CMK (cell line): ENCODE measurements around the gene TRAF2.

Experiments
- DNase-seq: peaks from one replicate; pipeline ENCODE4 v3.0.0-alpha.2; 2010; ENCODE audit warnings: low read depth

TRAF2 gene

DNA sequence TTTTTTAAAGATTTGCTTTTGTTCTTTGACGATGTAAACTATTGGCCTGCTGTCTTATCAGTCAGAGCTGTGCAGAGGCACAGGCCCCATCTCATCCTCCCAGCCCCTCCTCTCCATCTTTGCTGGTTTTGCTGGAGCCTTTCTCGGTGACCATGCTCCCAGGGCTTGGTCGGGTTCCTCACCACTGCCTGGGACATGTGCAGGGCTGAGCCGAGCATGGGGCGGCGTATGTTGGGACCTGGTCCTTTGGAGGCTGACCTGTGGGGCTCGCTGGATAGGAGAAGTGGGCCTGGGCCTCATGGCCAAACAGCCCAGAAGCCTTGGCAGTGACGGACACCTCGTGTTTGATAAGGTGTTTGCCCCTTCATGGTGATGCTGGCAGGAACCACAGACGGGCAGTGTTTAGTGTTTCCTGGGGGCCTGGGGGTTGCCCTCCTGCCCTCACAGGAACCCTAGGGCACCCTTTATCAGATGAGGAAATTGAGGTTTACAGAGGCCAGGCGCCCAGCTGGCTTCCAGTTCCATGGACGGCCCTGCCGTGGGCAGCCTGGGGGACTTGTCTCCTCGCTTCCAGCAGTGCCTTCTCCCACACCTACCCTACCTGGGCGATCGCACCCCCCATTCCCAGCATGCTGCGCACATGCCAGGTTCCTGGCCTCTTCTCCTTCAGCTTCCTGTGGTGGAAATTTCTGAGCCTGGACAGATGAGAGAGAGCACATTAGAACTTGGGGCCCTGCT lies 27.6 kb downstream of the TRAF2 start:
- no peak for DNase-seq

DNA sequence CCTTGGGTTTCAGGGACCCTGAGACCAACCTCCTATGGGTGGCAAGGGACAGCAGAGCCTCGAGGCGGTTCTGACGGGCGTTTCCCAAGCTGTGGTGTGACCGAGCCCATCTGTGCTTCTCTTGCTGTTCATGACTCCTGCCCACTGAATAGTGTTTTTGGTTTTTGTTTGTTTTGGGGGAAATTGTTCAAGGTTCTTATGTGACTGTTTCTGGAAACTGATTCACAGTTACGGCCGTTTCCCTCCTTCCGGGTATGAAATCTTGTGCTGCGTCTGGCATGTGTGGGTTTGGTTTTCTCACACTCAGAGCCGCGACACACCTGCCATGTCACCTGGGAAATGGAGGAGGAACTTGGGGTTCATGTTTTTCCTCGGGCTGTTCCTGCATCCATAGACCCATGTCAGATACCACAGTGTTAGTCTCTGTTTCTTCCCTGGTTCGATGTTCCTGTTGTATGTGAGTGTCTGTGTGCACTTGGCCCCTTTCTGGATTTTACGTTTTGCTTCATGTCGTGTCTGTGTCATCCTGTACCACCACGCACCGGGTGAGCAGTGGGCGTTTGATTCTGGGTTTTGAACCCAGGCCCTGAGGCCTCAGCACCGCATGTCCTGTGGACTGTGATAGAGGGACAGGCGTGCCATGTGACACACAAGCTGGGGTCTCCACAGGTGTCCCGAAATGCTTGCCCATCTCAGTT lies 29.5 kb downstream of the TRAF2 start:
- no peak for DNase-seq

DNA sequence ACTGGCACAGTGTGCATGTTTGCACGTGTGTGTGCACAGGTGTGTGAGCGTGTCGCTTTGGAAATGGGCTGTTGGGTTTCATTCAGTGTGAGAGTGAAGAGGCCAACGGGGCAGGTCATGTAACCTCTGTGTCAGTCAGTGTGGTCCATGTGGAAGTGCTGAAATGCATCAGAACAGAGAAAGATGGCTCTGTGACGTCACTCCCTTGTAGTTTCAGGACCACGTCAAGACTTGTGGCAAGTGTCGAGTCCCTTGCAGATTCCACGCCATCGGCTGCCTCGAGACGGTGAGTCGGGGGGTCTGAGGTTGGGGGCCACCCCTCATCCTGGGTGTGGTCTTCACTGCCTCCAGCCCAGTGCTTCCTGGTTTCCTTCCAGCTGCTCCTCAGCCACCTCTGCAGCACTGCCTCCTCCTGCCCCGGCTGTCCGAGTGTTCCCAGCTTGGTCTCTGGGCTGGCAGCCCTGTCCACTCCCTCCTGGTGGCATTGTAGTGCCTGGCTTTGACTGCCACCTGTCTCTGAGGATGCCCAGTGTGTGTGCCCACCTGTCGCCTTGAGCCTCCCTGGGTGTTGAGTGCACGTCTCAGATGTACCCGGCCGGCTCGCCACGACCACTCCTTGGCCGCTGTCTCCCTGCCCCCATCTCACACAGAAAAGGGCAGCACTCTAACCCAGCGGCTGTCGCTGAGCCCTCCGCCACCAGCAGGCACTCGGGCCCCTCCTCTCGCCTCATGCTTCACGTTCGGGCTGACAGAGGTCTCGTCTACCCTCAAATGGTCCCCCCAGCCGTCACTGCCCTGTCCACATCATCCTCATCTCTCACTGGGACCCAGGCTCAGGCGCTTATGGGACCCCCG lies 30.2 kb downstream of the TRAF2 start:
- no peak for DNase-seq

DNA sequence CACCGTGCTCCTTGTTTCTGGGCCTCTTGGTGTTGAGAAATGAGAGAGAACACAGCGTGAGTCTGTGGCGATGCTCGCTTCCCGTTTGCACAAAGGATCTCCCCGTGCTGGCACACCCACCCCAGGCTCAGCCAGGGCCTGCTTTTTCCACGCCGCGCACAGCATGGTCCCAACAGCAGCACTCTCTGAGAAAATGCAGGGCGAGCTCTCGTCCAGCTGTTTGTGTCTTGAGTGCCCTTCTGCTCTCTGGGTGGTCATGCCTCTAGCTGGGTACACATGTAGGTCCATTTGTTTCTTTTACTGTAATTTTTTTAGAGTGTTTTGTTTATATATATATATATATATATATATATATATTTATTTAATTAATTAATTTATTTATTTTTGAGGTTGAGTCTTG lies 31.6 kb downstream of the TRAF2 start:
- no peak for DNase-seq

DNA sequence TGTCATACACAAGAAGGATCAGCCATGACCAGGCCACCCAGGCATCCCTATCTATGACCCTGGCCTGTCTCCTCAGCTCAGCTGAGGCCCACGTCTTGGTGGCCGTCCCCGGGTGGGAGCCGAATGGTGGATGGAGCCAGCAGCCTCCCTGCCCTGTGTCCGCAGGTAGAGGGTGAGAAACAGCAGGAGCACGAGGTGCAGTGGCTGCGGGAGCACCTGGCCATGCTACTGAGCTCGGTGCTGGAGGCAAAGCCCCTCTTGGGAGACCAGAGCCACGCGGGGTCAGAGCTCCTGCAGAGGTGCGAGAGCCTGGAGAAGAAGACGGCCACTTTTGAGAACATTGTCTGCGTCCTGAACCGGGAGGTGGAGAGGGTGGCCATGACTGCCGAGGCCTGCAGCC lies 33.8 kb downstream of the TRAF2 start:
- no peak for DNase-seq

DNA sequence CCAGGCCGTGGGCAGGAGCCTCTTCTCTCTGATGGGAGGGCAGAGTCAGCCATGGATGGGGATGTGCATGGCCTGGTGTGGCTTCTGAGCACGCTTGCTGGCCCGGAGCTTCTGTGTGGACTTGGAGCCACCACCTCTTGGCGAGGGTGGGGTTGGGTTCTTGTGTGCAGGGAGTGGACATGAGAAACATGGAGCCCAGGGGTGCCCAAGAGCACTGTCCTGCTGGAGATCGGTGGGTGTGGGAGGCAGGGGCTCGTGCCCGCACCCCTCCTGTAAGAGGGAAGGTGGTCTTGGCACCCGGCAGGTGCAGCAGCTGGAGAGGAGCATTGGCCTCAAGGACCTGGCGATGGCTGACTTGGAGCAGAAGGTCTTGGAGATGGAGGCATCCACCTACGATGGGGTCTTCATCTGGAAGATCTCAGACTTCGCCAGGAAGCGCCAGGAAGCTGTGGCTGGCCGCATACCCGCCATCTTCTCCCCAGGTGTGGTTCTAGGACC lies 34.5 kb downstream of the TRAF2 start:
- DNase-seq: no peak

DNA sequence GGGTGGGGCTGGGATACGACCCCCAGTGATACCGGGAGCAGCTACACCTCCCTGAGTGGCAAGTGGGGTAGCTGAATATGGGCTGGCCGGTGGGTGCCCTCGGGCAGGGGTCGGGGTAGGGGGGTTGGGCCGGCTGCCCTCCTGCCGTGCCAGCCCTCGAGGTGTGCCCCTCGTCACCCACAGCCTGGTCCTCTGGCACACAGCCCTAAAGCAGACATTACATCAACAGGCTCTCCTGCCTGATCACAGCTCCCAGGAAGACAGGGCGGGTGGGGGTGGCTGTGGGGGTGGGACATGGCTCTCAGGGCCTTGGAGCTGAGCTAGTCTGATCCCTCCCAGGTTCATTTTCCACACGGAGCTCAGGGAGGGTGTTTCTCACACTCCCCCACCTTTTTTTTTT lies 35.0 kb downstream of the TRAF2 start:
- no peak for DNase-seq

DNA sequence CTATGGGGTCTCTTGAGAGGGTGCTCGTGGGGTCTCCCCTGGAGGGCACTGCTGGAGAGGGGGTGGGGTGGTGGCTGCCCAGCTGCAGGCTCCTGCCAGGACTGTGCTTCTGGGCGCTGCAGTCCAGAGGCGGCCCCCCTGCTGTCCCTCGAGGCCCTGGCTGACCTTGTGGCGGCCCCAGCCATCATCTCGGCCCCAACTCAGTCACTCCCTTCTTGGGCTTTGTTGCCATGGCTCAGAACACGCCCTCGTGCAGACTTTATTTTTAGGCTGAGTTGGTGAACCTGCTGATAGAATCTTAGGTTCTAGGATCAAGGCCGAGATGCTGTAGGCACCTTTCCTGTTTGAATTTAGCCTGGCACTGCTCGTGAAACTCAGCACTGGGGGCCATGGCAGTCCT lies 35.4 kb downstream of the TRAF2 start:
- no peak for DNase-seq

DNA sequence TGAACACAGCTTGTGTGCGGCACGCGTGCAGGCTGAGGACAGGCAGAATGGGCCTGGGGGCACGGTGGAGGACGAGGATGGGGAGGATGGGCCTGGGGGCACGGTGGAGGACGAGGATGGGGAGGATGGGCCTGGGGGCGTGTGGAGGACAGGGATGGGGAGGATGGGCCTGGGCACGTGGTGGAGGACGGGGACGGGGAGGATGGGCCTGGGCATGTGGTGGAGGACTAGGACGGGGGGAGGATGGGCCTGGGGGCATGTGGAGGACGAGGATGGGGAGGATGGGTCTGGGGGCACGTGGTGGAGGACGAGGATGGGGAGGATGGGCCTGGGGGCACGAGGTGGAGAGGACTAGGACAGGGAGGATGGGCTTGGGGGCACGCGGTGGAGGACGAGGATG lies 36.2 kb downstream of the TRAF2 start:
- DNase-seq: no peak

DNA sequence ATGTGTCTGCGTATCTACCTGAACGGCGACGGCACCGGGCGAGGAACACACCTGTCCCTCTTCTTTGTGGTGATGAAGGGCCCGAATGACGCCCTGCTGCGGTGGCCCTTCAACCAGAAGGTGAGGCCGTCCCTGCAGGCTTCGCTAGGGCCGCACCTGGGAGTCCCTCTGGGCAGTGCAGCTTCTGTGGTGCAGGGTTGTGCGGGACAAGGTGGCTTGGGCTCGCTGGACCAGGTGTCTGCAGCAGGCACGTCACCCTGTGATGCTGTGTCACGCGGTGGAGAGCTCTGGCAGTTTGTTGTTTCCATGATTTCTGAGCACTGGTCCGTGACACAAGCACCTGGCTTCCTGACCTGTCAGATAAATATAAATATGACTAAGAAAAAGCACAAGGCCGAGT lies 37.6 kb downstream of the TRAF2 start:
- DNase-seq: no peak

DNA sequence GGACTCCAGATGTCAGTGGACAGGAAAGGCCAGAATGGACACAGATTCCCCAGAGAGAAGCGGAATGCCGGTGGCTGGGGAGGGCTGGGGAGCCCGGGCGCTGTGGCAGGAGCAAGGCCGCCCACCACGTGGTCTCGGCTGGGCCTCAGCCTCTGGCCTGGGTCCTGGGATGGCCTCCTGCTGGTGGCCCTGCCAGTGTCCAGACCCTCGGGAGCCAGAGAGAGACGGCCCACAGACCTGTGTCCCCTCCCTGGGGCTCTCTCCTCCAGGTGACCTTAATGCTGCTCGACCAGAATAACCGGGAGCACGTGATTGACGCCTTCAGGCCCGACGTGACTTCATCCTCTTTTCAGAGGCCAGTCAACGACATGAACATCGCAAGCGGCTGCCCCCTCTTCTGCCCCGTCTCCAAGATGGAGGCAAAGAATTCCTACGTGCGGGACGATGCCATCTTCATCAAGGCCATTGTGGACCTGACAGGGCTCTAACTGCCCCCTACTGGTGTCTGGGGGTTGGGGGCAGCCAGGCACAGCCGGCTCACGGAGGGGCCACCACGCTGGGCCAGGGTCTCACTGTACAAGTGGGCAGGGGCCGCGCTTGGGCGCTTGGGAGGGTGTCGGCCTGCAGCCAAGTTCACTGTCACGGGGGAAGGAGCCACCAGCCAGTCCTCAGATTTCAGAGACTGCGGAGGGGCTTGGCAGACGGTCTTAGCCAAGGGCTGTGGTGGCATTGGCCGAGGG lies 39.3 kb downstream of the TRAF2 start:
- no peak for DNase-seq

DNA sequence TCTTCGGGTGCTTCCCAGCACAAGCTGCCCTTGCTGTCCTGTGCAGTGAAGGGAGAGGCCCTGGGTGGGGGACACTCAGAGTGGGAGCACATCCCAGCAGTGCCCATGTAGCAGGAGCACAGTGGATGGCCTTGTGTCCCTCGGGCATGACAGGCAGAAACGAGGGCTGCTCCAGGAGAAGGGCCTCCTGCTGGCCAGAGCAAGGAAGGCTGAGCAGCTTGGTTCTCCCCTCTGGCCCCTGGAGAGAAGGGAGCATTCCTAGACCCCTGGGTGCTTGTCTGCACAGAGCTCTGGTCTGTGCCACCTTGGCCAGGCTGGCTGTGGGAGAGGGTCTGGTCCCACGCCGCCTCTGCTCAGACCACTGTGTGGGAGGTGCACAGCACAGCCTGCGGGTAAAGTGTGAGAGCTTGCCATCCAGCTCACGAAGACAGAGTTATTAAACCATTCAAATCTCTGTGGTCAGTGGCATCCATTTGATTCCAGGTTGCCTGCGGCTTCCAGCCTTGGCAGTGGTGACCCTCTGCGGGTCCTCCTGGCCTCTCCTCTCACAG lies 39.9 kb downstream of the TRAF2 start:
- DNase-seq: no peak

DNA sequence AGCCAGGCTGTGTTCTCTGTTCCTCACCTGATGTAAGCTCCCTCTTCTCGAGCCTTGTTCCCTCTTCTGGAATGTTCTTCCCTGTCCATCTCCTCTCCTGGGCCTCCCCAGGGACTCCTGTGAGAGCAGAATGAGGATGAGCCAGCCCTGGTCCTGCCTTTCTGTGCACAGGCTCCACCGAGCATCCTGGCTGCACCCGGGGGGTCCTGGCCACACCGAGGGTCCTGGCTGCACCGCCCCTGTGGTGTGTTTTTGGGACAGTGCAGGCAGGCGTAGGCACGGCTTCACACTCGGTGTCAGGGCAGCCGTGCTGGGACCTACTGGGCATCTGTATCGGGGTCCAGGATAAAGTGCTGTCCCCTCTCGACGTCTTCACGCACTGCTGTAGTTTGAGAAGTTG lies 40.4 kb downstream of the TRAF2 start:
- DNase-seq: no peak

DNA sequence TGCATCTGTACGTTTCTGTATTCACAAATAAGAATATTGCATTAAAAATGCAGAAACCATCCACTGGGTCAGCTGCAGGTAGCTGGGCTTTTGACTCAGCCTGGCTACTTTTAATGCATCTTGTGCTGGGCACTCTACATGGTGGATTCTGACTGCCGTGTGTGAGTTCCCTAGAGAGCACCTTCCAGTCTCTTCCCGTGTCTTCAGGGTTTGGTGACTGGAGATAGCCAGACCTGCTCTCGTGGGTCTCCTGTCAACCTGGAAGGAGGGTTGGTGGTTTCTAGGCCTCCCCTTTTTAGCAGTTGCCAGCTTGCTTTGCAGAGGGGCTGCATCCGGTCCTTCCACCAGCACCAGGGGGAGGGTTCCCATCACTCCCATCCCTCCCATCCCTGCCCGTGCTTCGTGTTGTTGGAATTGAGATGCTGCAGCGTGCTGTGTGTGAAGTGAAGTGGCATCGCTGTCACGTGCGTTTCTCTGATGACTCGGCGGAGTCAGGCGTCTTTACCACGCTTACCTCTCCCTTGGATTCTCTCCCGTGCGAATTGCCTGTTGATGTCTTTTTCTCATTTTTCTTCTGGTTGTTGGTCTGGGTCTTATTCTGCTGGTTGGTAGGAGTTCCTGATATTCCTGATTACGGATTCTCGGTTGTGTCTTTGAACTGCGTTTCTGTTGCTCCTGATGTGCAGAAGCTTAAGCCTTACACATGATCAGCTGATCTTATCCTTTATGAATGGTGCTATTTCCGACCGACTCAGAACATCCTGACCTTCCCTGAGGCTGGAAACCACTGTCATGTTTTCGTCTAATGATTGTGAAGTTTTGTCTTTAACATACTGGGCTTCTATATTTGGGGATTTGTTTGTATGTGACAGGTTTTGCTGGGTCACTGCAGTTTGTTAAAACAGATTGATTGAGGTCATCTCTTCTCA lies 41.3 kb downstream of the TRAF2 start:
- no peak for DNase-seq

DNA sequence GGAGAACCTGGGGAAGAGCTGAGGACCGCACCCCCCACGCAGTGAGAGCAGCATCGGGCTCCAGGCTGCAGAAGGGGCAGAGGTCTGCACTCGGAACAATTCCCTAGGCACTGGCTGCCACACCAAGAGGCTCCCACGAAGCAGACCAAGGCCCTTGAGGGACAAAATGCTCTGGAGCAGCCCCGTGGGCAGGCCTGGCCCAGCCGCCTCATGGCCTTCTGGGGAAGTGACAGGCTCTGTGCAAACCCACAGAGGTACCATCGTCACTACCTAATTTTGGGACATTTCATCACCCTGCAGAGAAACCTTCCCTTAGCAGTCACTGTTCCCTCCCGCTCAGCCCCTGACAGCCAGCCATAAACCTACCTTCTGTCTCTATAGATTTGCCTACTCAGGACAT lies 42.3 kb downstream of the TRAF2 start:
- no peak for DNase-seq

DNA sequence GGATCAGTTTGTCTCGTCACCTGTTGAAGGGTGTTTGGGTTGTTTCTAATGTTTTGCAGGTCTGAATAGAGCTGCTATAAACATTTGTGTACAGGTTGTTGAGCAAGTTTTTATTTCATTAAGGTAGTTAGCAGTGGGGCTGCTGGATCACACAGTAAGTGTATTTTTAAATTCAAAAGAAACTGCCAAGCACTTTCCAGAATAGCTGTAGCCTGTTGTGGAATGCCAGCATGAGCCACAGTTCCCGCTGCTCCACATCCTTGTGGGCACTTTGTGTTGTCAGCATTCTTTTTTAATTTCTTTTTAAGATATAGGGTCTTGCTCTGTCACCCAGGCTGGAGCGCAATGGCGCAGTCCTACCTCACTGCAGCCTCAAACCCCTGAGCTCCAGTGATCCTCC lies 43.7 kb downstream of the TRAF2 start:
- no peak for DNase-seq

DNA sequence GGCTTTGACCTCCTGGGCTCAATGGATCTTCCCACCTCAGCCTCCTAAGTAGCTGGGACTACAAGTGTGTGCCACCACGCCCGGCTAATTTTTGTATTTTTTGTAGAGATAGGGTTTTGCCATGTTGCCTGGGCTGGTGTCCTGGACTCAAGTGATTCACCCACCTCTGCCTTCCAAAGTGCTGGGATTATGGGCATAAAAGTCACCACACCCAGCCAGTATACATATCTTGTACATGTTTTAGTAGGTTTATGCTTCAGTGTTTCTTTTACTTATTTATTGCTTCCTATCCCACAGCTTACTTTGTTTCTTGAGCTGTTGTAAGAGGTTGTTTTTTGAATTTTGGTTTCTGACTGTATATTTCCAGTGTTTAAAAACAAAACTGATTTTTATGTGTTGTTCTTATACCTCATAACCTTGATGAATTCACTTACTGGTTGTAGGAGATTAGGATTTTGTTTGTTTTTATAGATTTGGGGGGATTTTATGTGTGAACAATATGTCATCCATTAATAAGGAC lies 45.4 kb downstream of the TRAF2 start:
- no peak for DNase-seq

DNA sequence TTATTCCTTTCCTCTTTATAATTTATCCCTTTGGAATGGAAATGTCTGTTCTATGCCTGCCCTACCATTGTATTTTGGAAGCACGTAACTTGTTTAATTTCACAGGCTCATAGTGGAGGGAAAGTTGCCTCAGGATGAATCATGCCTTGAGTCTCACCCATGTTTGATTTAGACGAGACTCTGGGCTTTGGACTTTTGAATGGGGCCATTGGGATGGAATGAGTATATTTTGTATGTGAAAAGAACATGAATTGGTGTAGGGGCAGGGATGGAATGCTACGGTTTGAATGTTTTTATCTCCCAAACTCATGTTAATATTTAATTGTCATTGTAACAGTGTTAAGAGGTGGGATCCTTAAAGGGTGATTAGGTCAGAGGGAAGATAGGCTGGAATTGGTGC lies 48.0 kb downstream of the TRAF2 start:
- DNase-seq: no peak

DNA sequence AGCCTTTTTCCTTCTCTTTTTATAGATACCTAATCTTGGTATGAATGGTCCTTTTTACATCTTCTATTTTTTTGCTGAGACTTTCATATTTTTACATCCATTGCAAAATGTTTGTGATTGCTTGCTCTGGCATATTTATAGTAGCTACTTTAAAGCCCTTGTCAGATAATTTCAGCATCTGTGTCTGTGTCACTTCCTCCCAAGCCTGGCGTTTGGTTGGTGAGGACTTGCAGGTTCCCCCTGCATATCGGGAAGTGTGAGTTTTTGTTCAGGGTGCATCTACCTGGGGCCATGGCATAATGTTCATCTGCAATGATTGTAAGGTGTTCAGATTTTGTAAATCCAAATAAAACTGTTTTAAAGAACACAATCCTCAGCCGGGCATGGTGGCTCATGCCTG lies 49.3 kb downstream of the TRAF2 start:
- no peak for DNase-seq

DNA sequence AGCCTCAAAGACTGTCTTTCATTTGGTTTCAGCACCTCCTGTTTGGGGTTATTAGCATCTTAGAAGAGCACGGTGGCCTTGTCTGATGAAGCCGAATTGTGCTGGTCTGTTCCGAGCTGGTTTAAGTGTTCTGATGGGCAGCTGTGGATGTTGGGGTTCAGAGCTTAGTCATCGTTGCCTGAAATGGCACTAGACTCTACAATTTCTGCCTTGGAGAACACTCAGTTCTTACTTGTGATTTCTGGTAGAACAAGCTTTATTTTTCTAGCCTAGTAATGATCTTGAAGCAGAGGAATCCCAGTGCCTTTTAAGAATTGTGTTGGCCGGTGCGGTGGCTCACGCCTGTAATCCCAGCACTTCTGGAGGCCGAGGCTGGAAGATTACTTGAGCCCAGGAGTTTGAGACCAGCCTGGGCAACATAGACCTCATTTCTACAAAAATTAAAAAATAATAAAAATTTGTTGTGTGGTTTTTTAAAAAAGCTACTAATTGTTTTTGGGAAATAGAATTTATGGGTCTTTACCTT lies 50.4 kb downstream of the TRAF2 start:
- DNase-seq: no peak
